Lung (tissue), 12 donors: ENCODE measurements around the gene TRANK1. TPM values are rescaled to one million over a fixed set of nuclear protein-coding genes. Genes with fewer than 3 reads are reported as not detected.

ENCODE experiments used
- ATAC-seq: fragments of 200-7000 bp; cut with Tn5 transposase; one replicate; pipeline ENCODE4 v1.9.1; 2020; ENCODE audit warnings: moderate number of reproducible peaks; ENCODE audit not compliant: insufficient read depth, low FRiP score
- DNase-seq, 3 donors: peaks; one replicate each; pipeline ENCODE4 v3.0.0-alpha.2; 2013 to 2017
- H3K27ac ChIP-seq, 2 donors: one replicate each; pipeline ENCODE4 v1.5.1; 2013; ENCODE audit warnings: mild to moderate bottlenecking in 2 of 2, moderate library complexity in 2 of 2, control low read depth in 1 of 2, inconsistent platforms in 1 of 2, low read depth in 1 of 2, low read length in 1 of 2
- H3K27me3 ChIP-seq, 3 donors: one replicate each; pipeline ENCODE4 v1.5.1; 2013; ENCODE audit warnings: low read length in 2 of 3; ENCODE audit not compliant: control insufficient read depth in 3 of 3, insufficient read depth in 3 of 3
- H3K36me3 ChIP-seq, 4 donors: one replicate each; pipeline ENCODE4 v1.5.1; 2013; ENCODE audit warnings: low read length in 4 of 4, mild to moderate bottlenecking in 1 of 4, moderate library complexity in 1 of 4; ENCODE audit not compliant: control insufficient read depth in 4 of 4, insufficient read depth in 4 of 4
- H3K4me1 ChIP-seq, 5 donors: one replicate each; pipeline ENCODE4 v1.5.1; 2013; ENCODE audit warnings: low read length in 5 of 5, mild to moderate bottlenecking in 2 of 5, moderate library complexity in 1 of 5; ENCODE audit not compliant: control insufficient read depth in 5 of 5, insufficient read depth in 5 of 5
- H3K4me3 ChIP-seq: one replicate; pipeline ENCODE4 v1.5.1; 2013; ENCODE audit warnings: mild to moderate bottlenecking, control low read depth, moderate library complexity
- H3K9ac ChIP-seq, 2 donors: one replicate each; pipeline ENCODE4 v1.5.1; 2013; ENCODE audit warnings: low read length in 2 of 2, control low read depth in 1 of 2; ENCODE audit not compliant: insufficient read depth in 1 of 2
- H3K9me3 ChIP-seq, 4 donors: one replicate each; pipeline ENCODE4 v1.5.1; 2013; ENCODE audit warnings: low read length in 3 of 4, mild to moderate bottlenecking in 1 of 4, moderate library complexity in 1 of 4; ENCODE audit not compliant: control insufficient read depth in 4 of 4, insufficient read depth in 3 of 4
- WGBS, 2 donors: extraction: QIAGEN DNeasy Blood & Tissue Kit; methylation state at CpG; one replicate each; pipeline ENCODE4 v1.1.7; 2013; 5-methylcytosine and 5-hydroxymethylcytosine counted together
- polyA plus RNA-seq, 2 donors: library from polyadenylated mRNA; stranded (reverse); fragments of 200-250 nt; gene quantifications; one replicate each; pipeline ENCODE4 v1.2.1, GENCODE V29; 2013
- total RNA-seq, 2 donors: library from RNA; depleted of rRNA in 1 of 2; stranded (reverse); fragments of >200 nt in 1 of 2; gene quantifications; one replicate each; pipeline ENCODE4 v1.2.1, GENCODE V29; 2014 to 2021
- TF ChIP-seq, protein P1 (sequence below): IDR thresholded peaks from 2 replicates; pipeline ENCODE4 v1.5.1; 2012; ENCODE audit warnings: mild to moderate bottlenecking; ENCODE audit errors: control extremely low read depth, extremely low read depth
- donor health status: control.
- donor health status: control.
- donor health status: Bipolar disorder and iron deficiency.
- donor health status: healthy.
- donor health status: DM: yes; HTN: yes; CAD: no.

Gene TRANK1
- total and polyA plus RNA-seq, 4 donors: 4.3 to 34.3 (median 15.1) TPM

DNA sequence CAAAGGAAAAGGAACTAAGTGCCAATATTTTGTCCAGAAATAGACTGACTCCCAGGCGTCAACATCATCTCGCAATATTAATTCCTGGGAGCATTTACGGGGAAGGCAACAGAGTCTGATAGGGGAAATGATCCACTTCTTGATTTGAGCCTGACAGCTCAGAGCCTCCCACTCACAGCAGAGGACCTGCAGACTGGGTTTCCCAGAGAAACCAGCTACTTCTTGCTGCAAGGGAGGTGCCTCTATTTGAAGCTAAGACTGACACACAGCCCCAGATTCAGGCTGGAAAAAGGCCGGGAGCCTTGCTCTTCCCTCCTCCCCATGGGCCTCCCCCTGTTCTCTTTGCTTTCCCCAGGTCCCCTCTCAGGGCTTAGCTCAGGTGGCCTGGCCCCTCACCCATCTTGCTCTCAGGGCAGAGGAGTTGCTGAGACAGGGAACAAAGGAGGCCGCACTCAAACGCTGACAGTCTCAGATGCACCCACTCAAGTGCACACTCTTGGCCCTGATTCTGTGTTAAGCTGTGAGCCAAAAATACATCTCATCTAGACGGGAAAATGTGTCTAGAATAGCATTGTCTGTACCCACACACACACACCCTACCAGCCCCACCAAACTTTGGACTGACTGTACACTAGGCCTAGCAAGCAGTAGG, 130.7 kb downstream of the TRANK1 start:
- H3K9ac ChIP-seq: no peak overlapping the region
- 62 to 74% methylated on average over 7 of the region's 7 CpGs for WGBS, 2 donors
- no peaks in the 10 kb centered on the region for H3K36me3 ChIP-seq
- peaks cover 0 to 5% (median 0%) of the 10 kb centered on the region in 5 donors for H3K4me1 ChIP-seq
- no peak for ATAC-seq
- no peaks in the 10 kb centered on the region for H3K27me3 ChIP-seq
- TF ChIP-seq, protein P1, sequence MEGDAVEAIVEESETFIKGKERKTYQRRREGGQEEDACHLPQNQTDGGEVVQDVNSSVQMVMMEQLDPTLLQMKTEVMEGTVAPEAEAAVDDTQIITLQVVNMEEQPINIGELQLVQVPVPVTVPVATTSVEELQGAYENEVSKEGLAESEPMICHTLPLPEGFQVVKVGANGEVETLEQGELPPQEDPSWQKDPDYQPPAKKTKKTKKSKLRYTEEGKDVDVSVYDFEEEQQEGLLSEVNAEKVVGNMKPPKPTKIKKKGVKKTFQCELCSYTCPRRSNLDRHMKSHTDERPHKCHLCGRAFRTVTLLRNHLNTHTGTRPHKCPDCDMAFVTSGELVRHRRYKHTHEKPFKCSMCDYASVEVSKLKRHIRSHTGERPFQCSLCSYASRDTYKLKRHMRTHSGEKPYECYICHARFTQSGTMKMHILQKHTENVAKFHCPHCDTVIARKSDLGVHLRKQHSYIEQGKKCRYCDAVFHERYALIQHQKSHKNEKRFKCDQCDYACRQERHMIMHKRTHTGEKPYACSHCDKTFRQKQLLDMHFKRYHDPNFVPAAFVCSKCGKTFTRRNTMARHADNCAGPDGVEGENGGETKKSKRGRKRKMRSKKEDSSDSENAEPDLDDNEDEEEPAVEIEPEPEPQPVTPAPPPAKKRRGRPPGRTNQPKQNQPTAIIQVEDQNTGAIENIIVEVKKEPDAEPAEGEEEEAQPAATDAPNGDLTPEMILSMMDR: no peak
- H3K27ac ChIP-seq: no peak overlapping the region
- peak in 2 of 3 donors; percentile 40 to 70 for DNase-seq
- no peak overlapping the region for H3K4me3 ChIP-seq
- peaks cover 0 to 2% (median 0%) of the 10 kb centered on the region in 4 donors for H3K9me3 ChIP-seq

DNA sequence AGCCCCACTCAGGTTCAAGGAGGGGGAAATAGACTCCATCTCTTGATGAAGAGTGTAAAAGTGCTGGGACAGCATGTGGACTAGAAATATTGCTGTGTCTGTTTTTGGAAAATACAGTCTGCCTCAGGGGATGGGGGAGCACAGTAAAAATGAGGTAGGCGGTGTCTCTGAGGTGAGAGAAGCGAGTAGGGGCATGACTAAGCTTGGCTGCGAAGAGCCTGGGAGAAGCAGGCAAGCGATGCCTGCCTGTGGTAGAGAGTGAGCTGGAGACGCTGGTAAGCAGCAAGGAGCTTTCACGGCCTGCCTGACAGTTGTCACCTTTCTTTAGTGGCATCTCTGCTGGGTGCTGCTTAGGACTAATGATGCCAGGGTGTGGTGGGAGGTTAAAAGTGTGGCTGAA, 131.5 kb downstream of the TRANK1 start:
- no peaks in the 10 kb centered on the region for H3K36me3 ChIP-seq
- WGBS, 2 donors: 89 to 95% methylated on average over 6 of the region's 6 CpGs
- ATAC-seq (no peak), DNase-seq (no peak)
- H3K9ac ChIP-seq: no peak overlapping the region
- H3K27me3 ChIP-seq: no peaks in the 10 kb centered on the region
- peaks cover 0 to 5% (median 0%) of the 10 kb centered on the region in 5 donors for H3K4me1 ChIP-seq
- TF ChIP-seq, protein P1: no peak
- H3K4me3 ChIP-seq: no peak overlapping the region
- no peak overlapping the region for H3K27ac ChIP-seq
- peaks cover 0 to 2% (median 0%) of the 10 kb centered on the region in 4 donors for H3K9me3 ChIP-seq

DNA sequence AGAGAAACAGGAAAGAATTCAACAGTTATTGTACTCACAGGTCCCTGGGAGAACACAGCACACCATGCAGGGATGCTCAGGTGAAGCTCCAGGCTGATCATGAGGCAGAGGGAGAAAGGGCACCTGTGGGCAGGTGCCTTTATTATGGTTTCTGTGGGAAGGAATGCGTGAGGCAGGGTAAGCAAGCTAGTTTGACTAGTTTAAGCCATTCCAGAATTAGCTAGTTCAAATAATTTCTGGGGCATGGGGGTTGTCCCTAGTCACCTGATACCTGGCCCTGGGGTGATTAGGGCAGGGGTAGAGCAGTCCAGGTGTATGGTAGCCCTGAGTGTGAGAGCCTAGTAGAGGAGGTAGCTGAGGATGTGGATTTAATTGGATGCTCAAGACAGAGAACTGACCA, 132.6 kb downstream of the TRANK1 start:
- no peak for ATAC-seq
- no peak overlapping the region for H3K9ac ChIP-seq
- no peaks in the 10 kb centered on the region for H3K27me3 ChIP-seq
- H3K27ac ChIP-seq: no peak overlapping the region
- H3K4me1 ChIP-seq: peaks cover 0 to 5% (median 0%) of the 10 kb centered on the region in 5 donors
- TF ChIP-seq, protein P1: no peak
- no peaks in the 10 kb centered on the region for H3K36me3 ChIP-seq
- DNase-seq: peak in 2 of 3 donors; percentile 25 to 45
- WGBS, 2 donors: 78 to 94% methylated on average over 1 of the region's 1 CpG
- H3K4me3 ChIP-seq: no peak overlapping the region
- H3K9me3 ChIP-seq: no peaks in the 10 kb centered on the region
